Retinal pigment epithelial cell (primary cell): ENCODE data around the gene BUD23.
"Not testable (repeated sequence)": the region's sequence is repeated elsewhere in the genome, so short reads cannot be mapped to it uniquely, and the experiment has no call there.

Experiments
- DNase-seq: peaks from one replicate; pipeline ENCODE4 v3.0.0-alpha.2; 2010; ENCODE audit warnings: low read depth
- H3K4me3 ChIP-seq: 2 replicates; pipeline ENCODE4 v1.5.1; 2011; ENCODE audit warnings: mild to moderate bottlenecking, low read length, control low read depth, moderate library complexity
- TF ChIP-seq, protein P1 (sequence below): conservative IDR thresholded peaks from 2 replicates; pipeline ENCODE4 v1.5.1; 2011; ENCODE audit warnings: low read depth, low read length, control low read depth, inconsistent platforms

BUD23 gene

DNA sequence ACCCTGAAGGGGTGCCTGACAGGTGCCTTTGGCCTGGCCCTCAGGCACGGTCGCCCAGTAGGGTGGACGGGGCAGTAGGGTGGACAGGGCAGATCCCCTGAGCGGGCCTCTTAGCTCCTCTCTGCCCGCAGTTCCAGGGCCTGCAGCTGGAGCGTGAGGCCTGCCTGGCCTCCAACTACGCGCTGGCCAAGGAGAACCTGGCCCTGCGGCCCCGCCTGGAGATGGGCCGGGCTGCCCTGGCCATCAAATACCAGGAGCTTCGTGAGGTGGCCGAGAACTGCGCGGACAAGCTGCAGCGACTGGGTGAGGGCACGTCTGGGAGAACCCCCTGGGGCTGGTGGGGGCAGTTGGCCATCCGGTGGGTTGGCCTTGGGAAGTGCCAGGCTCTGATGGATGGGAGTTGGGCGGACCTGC lies 14.1 kb upstream of the BUD23 start:
- no peak overlapping the region for H3K4me3 ChIP-seq
- DNase-seq: no peak
- TF ChIP-seq, protein P1, sequence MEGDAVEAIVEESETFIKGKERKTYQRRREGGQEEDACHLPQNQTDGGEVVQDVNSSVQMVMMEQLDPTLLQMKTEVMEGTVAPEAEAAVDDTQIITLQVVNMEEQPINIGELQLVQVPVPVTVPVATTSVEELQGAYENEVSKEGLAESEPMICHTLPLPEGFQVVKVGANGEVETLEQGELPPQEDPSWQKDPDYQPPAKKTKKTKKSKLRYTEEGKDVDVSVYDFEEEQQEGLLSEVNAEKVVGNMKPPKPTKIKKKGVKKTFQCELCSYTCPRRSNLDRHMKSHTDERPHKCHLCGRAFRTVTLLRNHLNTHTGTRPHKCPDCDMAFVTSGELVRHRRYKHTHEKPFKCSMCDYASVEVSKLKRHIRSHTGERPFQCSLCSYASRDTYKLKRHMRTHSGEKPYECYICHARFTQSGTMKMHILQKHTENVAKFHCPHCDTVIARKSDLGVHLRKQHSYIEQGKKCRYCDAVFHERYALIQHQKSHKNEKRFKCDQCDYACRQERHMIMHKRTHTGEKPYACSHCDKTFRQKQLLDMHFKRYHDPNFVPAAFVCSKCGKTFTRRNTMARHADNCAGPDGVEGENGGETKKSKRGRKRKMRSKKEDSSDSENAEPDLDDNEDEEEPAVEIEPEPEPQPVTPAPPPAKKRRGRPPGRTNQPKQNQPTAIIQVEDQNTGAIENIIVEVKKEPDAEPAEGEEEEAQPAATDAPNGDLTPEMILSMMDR: no peak

DNA sequence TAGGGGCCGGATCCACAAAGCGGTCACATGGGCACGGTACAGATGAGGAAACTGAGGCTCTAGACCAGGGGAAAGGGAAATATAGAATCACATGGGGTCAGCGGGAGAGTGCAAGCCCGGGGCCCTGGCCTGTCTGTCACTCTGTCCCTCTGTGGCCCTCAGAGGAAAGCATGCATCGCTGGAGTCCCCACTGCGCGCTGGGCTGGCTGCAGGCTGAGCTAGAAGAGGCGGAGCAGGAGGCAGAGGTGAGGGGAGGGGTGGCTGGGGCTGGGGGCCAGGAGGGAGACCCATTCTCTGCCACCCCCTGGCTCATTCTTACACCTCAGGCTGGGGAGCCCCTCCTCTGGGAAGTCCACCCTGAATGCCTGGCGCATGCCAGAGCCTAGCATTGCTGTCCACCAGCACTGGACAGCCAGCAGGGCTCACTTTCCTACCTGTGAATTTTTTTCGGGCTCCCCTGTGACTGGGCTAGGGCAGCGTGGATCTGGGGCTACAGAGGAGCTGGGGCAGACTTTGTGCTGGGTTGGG lies 13.5 kb upstream of the BUD23 start:
- TF ChIP-seq, protein P1: no peak
- H3K4me3 ChIP-seq: no peak overlapping the region
- DNase-seq: no peak

DNA sequence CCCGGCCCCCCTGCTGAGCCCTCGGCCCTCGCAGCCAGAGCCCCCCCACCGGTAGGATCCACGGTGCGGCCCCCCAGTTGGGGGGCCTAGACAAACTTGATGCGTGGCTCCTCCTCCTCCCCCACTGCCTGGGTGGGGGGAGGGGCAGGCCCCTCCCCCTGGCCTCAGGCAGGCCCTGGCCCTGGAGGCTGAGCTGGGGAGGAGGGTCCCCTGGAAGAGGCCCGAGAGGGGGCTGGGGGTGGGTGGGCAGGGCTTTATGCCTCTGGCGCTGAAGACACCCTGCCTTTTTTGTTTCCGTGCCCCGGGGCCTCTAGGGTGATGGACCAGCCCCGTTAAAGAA lies 12.1 kb upstream of the BUD23 start:
- TF ChIP-seq, protein P1: no peak
- H3K4me3 ChIP-seq: no peak overlapping the region

DNA sequence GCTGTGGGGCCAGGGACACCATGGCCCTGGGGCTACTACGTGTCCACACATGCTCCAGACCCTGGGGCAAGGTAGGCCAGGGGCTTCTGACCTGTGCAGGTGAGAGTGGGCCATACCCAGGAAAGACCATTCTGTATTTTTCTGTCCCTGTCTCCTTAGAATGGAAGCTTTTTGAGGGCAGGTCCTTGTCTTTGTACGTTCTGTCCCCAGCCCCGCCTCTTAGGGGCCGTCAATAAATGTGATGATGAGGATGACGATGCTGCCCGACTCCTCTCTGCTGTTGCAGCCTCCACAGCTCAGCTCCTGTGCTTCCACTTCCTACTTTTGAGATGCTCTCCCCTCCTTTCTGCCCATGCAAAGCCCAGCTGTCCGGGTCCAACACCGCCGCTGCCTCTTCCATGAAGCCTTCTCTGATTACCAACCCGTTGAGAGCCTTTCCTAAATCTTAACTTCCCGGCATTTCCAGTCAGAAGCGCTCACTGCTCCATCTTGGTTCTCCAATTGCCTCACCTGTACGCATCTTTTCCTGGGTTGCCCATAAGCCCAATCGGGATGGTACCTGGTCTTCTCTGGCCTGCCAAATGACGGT lies 11.4 kb upstream of the BUD23 start:
- DNase-seq: no peak
- TF ChIP-seq, protein P1: no peak
- no peak overlapping the region for H3K4me3 ChIP-seq

More for the DNA sequence above, 12.1 kb upstream of the BUD23 start:
- no peak for DNase-seq

DNA sequence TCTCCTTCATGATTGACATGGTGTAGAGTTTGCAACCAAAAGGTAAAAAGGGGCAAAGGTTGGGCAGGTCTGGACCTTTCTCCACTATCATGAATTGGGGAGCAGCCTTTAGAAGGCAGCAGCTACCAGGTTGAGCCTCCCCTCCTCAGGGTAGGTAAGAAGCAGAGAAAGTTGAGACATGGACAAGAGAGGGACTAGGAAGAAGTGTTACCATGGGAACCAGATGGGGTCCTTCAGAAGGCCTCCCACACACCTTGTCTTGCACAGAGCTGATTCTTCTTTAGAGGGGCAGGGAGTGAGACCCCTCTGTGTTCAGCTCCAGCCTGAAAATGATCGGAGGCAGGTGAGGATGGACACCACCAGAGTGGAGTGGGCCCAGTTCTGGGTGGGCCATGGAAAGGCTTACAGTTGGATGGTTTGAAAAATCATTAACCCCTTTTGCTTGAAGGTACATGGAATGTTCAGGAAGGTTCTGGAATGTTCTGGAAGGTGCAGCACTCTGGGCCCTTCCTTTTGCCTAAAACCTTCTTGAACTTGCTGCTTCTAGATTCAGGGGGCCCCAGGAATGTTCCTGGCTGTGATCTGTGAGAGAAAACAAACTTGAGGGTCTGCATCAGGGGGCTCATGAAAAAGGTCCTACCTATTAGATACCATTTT lies 8.8 kb upstream of the BUD23 start:
- no peak overlapping the region for H3K4me3 ChIP-seq
- TF ChIP-seq, protein P1: no peak
- no peak for DNase-seq

- not testable (repeated sequence) for DNase-seq, H3K4me3 ChIP-seq
Measured at GRCh38 chr7:73676062-73676461, 7.3 kb upstream of the BUD23 start.

GRCh38 chr7:73678862-73679261 lies 4.5 kb upstream of the BUD23 start:
- no peak overlapping the region for H3K4me3 ChIP-seq
- no peak for DNase-seq

More at GRCh38 chr7:73678862-73679261, 4.5 kb upstream of the BUD23 start:
- TF ChIP-seq, protein P1: no peak
